Measurements from ENCODE around the gene RANBP3L.

DNA sequence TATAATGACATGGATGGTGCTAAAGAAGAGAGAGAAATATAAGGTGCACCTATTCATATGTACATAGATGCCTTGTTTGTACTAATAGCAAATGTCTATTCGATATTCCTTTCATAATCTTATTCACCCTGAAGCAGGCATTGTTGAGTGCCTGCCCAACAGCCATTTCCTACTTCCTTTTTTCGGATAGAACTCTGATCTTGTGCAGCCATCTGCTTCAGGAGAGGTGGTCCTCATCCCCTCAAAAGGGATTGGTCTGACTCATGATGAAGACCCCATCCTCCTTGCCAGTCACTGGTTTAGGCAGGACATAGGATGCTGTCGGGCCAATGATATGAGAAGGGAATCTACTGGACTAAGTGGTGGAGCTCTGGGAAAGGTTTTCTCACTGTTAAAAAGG lies 8.4 kb upstream of the RANBP3L start:
- TF ChIP-seq POLR2A (IDR thresholded peaks at IDR 0.05), result no peak
- TF ChIP-seq, protein P1, sequence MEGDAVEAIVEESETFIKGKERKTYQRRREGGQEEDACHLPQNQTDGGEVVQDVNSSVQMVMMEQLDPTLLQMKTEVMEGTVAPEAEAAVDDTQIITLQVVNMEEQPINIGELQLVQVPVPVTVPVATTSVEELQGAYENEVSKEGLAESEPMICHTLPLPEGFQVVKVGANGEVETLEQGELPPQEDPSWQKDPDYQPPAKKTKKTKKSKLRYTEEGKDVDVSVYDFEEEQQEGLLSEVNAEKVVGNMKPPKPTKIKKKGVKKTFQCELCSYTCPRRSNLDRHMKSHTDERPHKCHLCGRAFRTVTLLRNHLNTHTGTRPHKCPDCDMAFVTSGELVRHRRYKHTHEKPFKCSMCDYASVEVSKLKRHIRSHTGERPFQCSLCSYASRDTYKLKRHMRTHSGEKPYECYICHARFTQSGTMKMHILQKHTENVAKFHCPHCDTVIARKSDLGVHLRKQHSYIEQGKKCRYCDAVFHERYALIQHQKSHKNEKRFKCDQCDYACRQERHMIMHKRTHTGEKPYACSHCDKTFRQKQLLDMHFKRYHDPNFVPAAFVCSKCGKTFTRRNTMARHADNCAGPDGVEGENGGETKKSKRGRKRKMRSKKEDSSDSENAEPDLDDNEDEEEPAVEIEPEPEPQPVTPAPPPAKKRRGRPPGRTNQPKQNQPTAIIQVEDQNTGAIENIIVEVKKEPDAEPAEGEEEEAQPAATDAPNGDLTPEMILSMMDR (IDR thresholded peaks at IDR 0.05), result no peak

Measured in uterus (tissue), 2 donors.